Jurkat, Clone E6-1 (cell line): ENCODE measurements around the gene MAN1B1.

Experiments
- DNase-seq: peaks from one replicate; pipeline ENCODE4 v3.0.0-alpha.2; 2011; ENCODE audit warnings: low read depth, low spot score
- H3K4me3 ChIP-seq: 2 replicates; pipeline ENCODE4 v1.5.1; 2011; ENCODE audit warnings: mild to moderate bottlenecking, low read length, control low read depth, moderate library complexity

MAN1B1 gene

GRCh38 chr9:137149942-137150616 is 63.3 kb downstream of the MAN1B1 start:
- H3K4me3 ChIP-seq = no peak overlapping the region
- peak; percentile 48 for DNase-seq

GRCh38 chr9:137150617-137151457 is 64.1 kb downstream of the MAN1B1 start:
- no peak overlapping the region for H3K4me3 ChIP-seq
- peak; percentile 70 for DNase-seq

GRCh38 chr9:137152844-137153405 is 66.1 kb downstream of the MAN1B1 start:
- no peak for DNase-seq
- H3K4me3 ChIP-seq = no peak overlapping the region

- no peak overlapping the region for H3K4me3 ChIP-seq
Observed at GRCh38 chr9:137156567-137157375, 70.0 kb downstream of the MAN1B1 start.

GRCh38 chr9:137157618-137158415 is 71.0 kb downstream of the MAN1B1 start:
- DNase-seq = no peak

More at GRCh38 chr9:137156567-137157375, 70.0 kb downstream of the MAN1B1 start:
- DNase-seq = peak; percentile 39

GRCh38 chr9:137158625-137159024 is 71.8 kb downstream of the MAN1B1 start:
- H3K4me3 ChIP-seq = no peak overlapping the region
- DNase-seq = no peak

More at GRCh38 chr9:137157618-137158415, 71.0 kb downstream of the MAN1B1 start:
- H3K4me3 ChIP-seq = no peak overlapping the region
